Cardiac muscle cell (in vitro differentiated cells and primary cell): ENCODE measurements around the gene CLMN. TPM values are rescaled to one million over a fixed set of nuclear protein-coding genes. Genes with fewer than 3 reads are reported as not detected.

Source experiments
- DNase-seq, 2 donors: peaks; one replicate each; pipeline versions ENCODE4 v3.0.0 to v3.0.0-alpha.2; 2010 to 2017; ENCODE audit warnings: low read depth in 1 of 2, low spot score in 1 of 2
- H3K27ac ChIP-seq: fragments of 200-600 bp; sonication (generic); 2 replicates; pipeline ENCODE4 v1.5.1; 2016
- H3K27me3 ChIP-seq: fragments of 200-600 bp; sonication (generic); 2 replicates; pipeline ENCODE4 v1.6.0; 2016; ENCODE audit warnings: control low read depth
- H3K36me3 ChIP-seq: fragments of 200-600 bp; sonication (generic); 2 replicates; pipeline ENCODE4 v1.5.1; 2016; ENCODE audit warnings: control low read depth
- H3K4me1 ChIP-seq: fragments of 200-600 bp; sonication (generic); 2 replicates; pipeline ENCODE4 v1.8.1; 2017; ENCODE audit warnings: low read depth, mild to moderate bottlenecking, mixed run types
- H3K4me3 ChIP-seq: fragments of 200-600 bp; sonication (generic); 2 replicates; pipeline ENCODE4 v1.5.1; 2016; ENCODE audit warnings: mild to moderate bottlenecking
- H3K9me3 ChIP-seq: fragments of 200-600 bp; sonication (generic); 2 replicates; pipeline ENCODE4 v1.5.1; 2017; ENCODE audit warnings: low read depth, mild to moderate bottlenecking, control low read depth
- polyA plus RNA-seq: library from polyadenylated mRNA; unstranded; fragments of >200 nt; fragmentation: Nextera tagmentation; extraction: Ambion mirVana; gene quantifications from 2 replicates; pipeline ENCODE4 v1.2.1, GENCODE V29; 2016
- total RNA-seq: library from RNA; depleted of rRNA; stranded (reverse); fragments of >200 nt; gene quantifications from 2 replicates; pipeline ENCODE4 v1.2.3, GENCODE V29; 2016
- TF ChIP-seq, protein P1 (sequence below): IDR thresholded peaks from 2 replicates; pipeline ENCODE4 v1.5.1; 2012; ENCODE audit warnings: low read depth, mild to moderate bottlenecking, low read length

The CLMN gene
- total and polyA plus RNA-seq, 2 experiments from 2014 or later: 0.98 to 1.3 TPM

DNA sequence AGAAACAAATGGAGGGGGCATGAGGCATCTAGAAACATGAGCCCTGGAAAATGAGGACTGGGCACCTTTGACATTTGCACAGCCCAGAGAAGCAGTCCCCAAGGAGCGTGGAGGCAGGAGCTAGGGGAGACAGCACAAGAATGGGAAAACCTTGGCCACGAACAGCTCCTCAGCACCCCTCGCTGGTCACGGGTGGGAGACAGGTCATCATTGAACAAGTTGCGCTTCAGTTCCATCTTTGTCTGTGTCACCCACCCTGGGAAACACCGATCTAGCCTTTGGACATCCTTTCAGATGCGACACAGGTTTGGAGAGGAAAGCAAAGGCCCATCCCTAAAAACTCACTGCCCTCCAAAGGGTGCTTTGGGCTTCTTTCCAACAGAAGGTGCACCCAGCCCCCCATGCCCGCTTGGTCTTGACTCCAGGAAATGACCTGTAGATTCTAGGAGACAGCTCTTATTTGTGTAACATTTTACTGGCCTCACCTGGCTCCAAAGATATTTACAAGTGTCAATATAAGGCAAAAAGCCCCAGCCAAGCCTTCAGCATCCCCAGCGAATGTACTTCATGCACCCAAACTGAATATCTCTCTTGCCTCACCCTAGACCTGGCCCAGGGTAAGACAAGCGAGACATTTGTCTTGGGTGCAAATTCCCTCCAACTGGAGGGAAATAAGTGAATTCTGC is 28.8 kb upstream of the CLMN start:
- Histone ChIP-seq H3K4me3 (no peak overlapping the region), H3K9me3 (no peaks in the 10 kb centered on the region)
- no peak for DNase-seq

GRCh38 chr14:95346820-95347219 is 27.1 kb upstream of the CLMN start:
- H3K4me1 ChIP-seq: no peaks in the 10 kb centered on the region
- DNase-seq: no peak
- H3K36me3 ChIP-seq: no peaks in the 10 kb centered on the region
- H3K27me3 ChIP-seq: peaks cover 6% of the 10 kb centered on the region
- TF ChIP-seq, protein P1, sequence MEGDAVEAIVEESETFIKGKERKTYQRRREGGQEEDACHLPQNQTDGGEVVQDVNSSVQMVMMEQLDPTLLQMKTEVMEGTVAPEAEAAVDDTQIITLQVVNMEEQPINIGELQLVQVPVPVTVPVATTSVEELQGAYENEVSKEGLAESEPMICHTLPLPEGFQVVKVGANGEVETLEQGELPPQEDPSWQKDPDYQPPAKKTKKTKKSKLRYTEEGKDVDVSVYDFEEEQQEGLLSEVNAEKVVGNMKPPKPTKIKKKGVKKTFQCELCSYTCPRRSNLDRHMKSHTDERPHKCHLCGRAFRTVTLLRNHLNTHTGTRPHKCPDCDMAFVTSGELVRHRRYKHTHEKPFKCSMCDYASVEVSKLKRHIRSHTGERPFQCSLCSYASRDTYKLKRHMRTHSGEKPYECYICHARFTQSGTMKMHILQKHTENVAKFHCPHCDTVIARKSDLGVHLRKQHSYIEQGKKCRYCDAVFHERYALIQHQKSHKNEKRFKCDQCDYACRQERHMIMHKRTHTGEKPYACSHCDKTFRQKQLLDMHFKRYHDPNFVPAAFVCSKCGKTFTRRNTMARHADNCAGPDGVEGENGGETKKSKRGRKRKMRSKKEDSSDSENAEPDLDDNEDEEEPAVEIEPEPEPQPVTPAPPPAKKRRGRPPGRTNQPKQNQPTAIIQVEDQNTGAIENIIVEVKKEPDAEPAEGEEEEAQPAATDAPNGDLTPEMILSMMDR: no peak
- H3K9me3 ChIP-seq: no peaks in the 10 kb centered on the region
- H3K27ac ChIP-seq: no peak overlapping the region
- no peak overlapping the region for H3K4me3 ChIP-seq

More for the DNA sequence above, 28.8 kb upstream of the CLMN start:
- TF ChIP-seq, protein P1: no peak
- no peaks in the 10 kb centered on the region for H3K36me3 ChIP-seq
- no peaks in the 10 kb centered on the region for H3K4me1 ChIP-seq
- peaks cover 6% of the 10 kb centered on the region for H3K27me3 ChIP-seq
- no peak overlapping the region for H3K27ac ChIP-seq

- Histone ChIP-seq H3K4me3 (no peak overlapping the region), H3K36me3 (no peaks in the 10 kb centered on the region), H3K27me3 (peaks cover 6% of the 10 kb centered on the region), H3K27ac (no peak overlapping the region), H3K4me1 (no peaks in the 10 kb centered on the region), H3K9me3 (no peaks in the 10 kb centered on the region)
- DNase-seq: no peak
- TF ChIP-seq, protein P1: no peak
Observed at GRCh38 chr14:95346266-95346665, 26.6 kb upstream of the CLMN start.

- Histone ChIP-seq H3K27ac (no peak overlapping the region), H3K9me3 (no peaks in the 10 kb centered on the region), H3K4me1 (no peaks in the 10 kb centered on the region), H3K4me3 (no peak overlapping the region), H3K27me3 (peaks cover 8% of the 10 kb centered on the region), H3K36me3 (no peaks in the 10 kb centered on the region)
- DNase-seq: no peak
- TF ChIP-seq, protein P1: no peak
Observed at GRCh38 chr14:95345032-95345431, 25.3 kb upstream of the CLMN start.

GRCh38 chr14:95344536-95344935 is 24.8 kb upstream of the CLMN start:
- Histone ChIP-seq H3K36me3 (no peaks in the 10 kb centered on the region), H3K4me3 (no peak overlapping the region)

More at GRCh38 chr14:95344536-95344935, 24.8 kb upstream of the CLMN start:
- H3K27ac ChIP-seq: no peak overlapping the region
- H3K4me1 ChIP-seq: no peaks in the 10 kb centered on the region
- peaks cover 11% of the 10 kb centered on the region for H3K27me3 ChIP-seq
- H3K9me3 ChIP-seq: no peaks in the 10 kb centered on the region
- no peak for DNase-seq
- TF ChIP-seq, protein P1: no peak
